K562 (cell line): ENCODE results near the gene SLC26A11. TPM values are rescaled to one million over a fixed set of nuclear protein-coding genes. Genes with fewer than 3 reads are reported as not detected.

ENCODE experiments used
- ATAC-seq: fragments of 200-7000 bp; cut with Tn5 transposase; 3 replicates; pipeline ENCODE4 v1.9.1; 2020; ENCODE audit warnings: moderate library complexity
- BruUV-seq: library from RNA; stranded (reverse); fragments of 400-500 nt; replicated peaks from 2 replicates; lab custom pipeline; 2021; lab: Mats Ljungman, UMichigan
- CTCF ChIA-PET: fragments of 300-600 bp; formaldehyde crosslinking; extraction: SDS; loops from one replicate; lab custom pipeline; 2021; ENCODE audit warnings: low intra/inter-chr PET ratio; lab: Yijun Ruan, JAX
- POLR2A ChIA-PET: fragments of 300-600, 350-650 bp; sonication (Branson Sonifier 250); formaldehyde crosslinking; extraction: SDS; loops from one replicate; lab custom pipeline; 2021; ENCODE audit warnings: antibody characterized with exemption, inconsistent platforms; lab: Yijun Ruan, JAX
- DNase-seq, 4 experiments: peaks; one replicate each; pipeline versions ENCODE4 v3.0.0 to v3.0.0-alpha.2; 2011 to 2018; ENCODE audit warnings: low spot score in 3 of 4, mixed read lengths in 3 of 4; ENCODE audit errors: extremely low read depth in 1 of 4
- FAIRE-seq: peaks from 2 replicates; lab custom pipeline; 2011; peaks lifted over from hg19 to GRCh38; lab: Jason Lieb, UNC
- H2AFZ ChIP-seq: 2 replicates; pipeline ENCODE4 v1.6.0; 2011; ENCODE audit warnings: low read depth, low read length, control low read depth, inconsistent platforms
- H3K27ac ChIP-seq: fragments of 200-600 bp; 3 replicates; pipeline ENCODE4 v1.8.0; 2011; ENCODE audit warnings: low read depth, mild to moderate bottlenecking, control low read depth, inconsistent platforms, low read length, moderate library complexity, mixed read lengths; ENCODE audit errors: extremely low read depth
- H3K27me3 ChIP-seq, 2 experiments: fragments of 300-600 bp in 1 of 2; 2 replicates in 1 of 2; 3 replicates in 1 of 2; pipeline versions ENCODE4 v1.6.0 to v1.8.0; 2011; ENCODE audit warnings: inconsistent platforms in 2 of 2, low read length in 2 of 2, mild to moderate bottlenecking in 1 of 2, mixed read lengths in 1 of 2, moderate library complexity in 1 of 2; ENCODE audit not compliant: control insufficient read depth in 2 of 2, insufficient read depth in 2 of 2
- H3K36me3 ChIP-seq: fragments of 300-600 bp; 3 replicates; pipeline ENCODE4 v1.8.0; 2011; ENCODE audit warnings: mild to moderate bottlenecking, low read length, inconsistent platforms; ENCODE audit not compliant: control insufficient read depth, insufficient read depth
- H3K4me1 ChIP-seq, 2 experiments: fragments of 200-600 bp in 1 of 2; replicated peaks in 1 of 2; 2 replicates in 1 of 2; 3 replicates in 1 of 2; pipeline versions ENCODE4 v1.5.1 to v1.8.0; 2011; ENCODE audit warnings: inconsistent platforms in 2 of 2, low read length in 2 of 2, mild to moderate bottlenecking in 1 of 2, mixed read lengths in 1 of 2, moderate library complexity in 1 of 2; ENCODE audit not compliant: control insufficient read depth in 2 of 2, insufficient read depth in 2 of 2
- H3K4me2 ChIP-seq: 2 replicates; pipeline ENCODE4 v1.6.1; 2011; ENCODE audit warnings: low read length, control low read depth, inconsistent platforms, mixed read lengths; ENCODE audit not compliant: insufficient read depth
- H3K4me3 ChIP-seq: fragments of 200-600 bp; sonication (generic), shearing (Covaris generic); 2 replicates; pipeline ENCODE4 v1.5.1; 2016; ENCODE audit warnings: control low read depth, inconsistent platforms
- H3K79me2 ChIP-seq: fragments of 200-600 bp; 3 replicates; pipeline ENCODE4 v1.8.0; 2011; ENCODE audit warnings: low read length, inconsistent platforms; ENCODE audit not compliant: control insufficient read depth, insufficient read depth
- H3K9ac ChIP-seq, 2 experiments: 2 replicates each; pipeline versions ENCODE4 v1.6.0 to v1.6.1; 2011; ENCODE audit warnings: low read depth in 2 of 2, low read length in 2 of 2, control low read depth in 1 of 2, inconsistent platforms in 1 of 2, mild to moderate bottlenecking in 1 of 2, mixed read lengths in 1 of 2; ENCODE audit not compliant: insufficient read depth in 1 of 2
- H3K9me1 ChIP-seq: one replicate; pipeline ENCODE4 v1.6.0; 2011; ENCODE audit warnings: inconsistent platforms, mild to moderate bottlenecking, low read length, moderate library complexity; ENCODE audit not compliant: control insufficient read depth, insufficient read depth
- H3K9me3 ChIP-seq: replicated peaks from 2 replicates; pipeline ENCODE4 v1.5.1; 2011; ENCODE audit warnings: low read depth, low read length, inconsistent platforms; ENCODE audit not compliant: control insufficient read depth, insufficient read depth
- H4K20me1 ChIP-seq: replicated peaks from 2 replicates; pipeline ENCODE4 v1.6.1; 2011; ENCODE audit warnings: low read length, inconsistent platforms, mixed read lengths; ENCODE audit not compliant: control insufficient read depth, insufficient read depth
- BRCA1 ChIP-seq, 2 experiments: fragments of 450-650 bp in 1 of 2; sonication (generic) in 1 of 2; formaldehyde crosslinking in 1 of 2; IDR thresholded peaks; 2 replicates each; pipeline versions ENCODE4 v1.5.0 to v1.6.1; 2017 to 2020; ENCODE audit warnings: mild to moderate bottlenecking in 1 of 2, missing genetic modification reagents in 1 of 2
- FUS ChIP-seq: fragments of 200-400 bp; formaldehyde crosslinking; optimal IDR thresholded peaks from 2 replicates; pipeline ENCODE3; 2017; ENCODE audit warnings: low read depth, low read length
- HDGF ChIP-seq: fragments of 450-650 bp; IDR thresholded peaks from 2 replicates; pipeline ENCODE4 v1.6.1; 2016
- POLR2G ChIP-seq: fragments of 200-400 bp; formaldehyde crosslinking; IDR thresholded peaks from 2 replicates; pipeline ENCODE4 v1.6.1; 2017; ENCODE audit warnings: low read depth, mild to moderate bottlenecking, antibody characterized with exemption, low read length, moderate library complexity
- RBM22 ChIP-seq: fragments of 200-400 bp; formaldehyde crosslinking; IDR thresholded peaks from 2 replicates; pipeline ENCODE4 v1.6.1; 2018; ENCODE audit warnings: low read length, low read depth; ENCODE audit not compliant: poor library complexity, severe bottlenecking
- SPI1 ChIP-seq: IDR thresholded peaks from 2 replicates; pipeline ENCODE4 v1.6.1; 2011; ENCODE audit warnings: low read depth, low read length, control low read depth, borderline replicate concordance
- TAL1 ChIP-seq: fragments of 450-650 bp; IDR thresholded peaks from 2 replicates; pipeline ENCODE4 v1.6.1; 2016; ENCODE audit warnings: mild to moderate bottlenecking
- WGBS: fragments of 100-300 bp; shearing (Covaris generic); methylation state at CpG from one replicate; pipeline ENCODE4 v1.1.6; 2016; ENCODE audit warnings: low coverage, mixed read lengths; ENCODE audit not compliant: insufficient coverage; ENCODE audit errors: missing lambda C conversion rate; 5-methylcytosine and 5-hydroxymethylcytosine counted together
- in situ Hi-C: fragments of 300-500 bp; cut with MboI; formaldehyde crosslinking; loops from 4 replicates; pipeline ENCODE4 v1.15.0; 2018; ENCODE audit warnings: inconsistent platforms, mixed read lengths
- intact Hi-C: fragments of 100-400 bp; cut with micrococcal nuclease; formaldehyde crosslinking; loops from 2 replicates; pipeline ENCODE4 v1.14.2; 2022
- polyA plus RNA-seq, 8 experiments: library from polyadenylated mRNA; depleted of rRNA in 4 of 8; stranded (reverse) in 5 of 8; unstranded in 3 of 8; fragments of >200 nt; fragmentation: Nextera tagmentation in 2 of 8; fragmentation: Illumina TruSeq in 1 of 8; extraction: Ambion mirVana in 2 of 8; extraction: Trizol in 1 of 8; gene quantifications; 2 replicates each; pipeline versions ENCODE4 v1.2.1 to v1.2.3, GENCODE V29; 2011 to 2014; ENCODE audit warnings: inconsistent platforms in 1 of 8, missing spikeins in 1 of 8
- total RNA-seq, 7 experiments: library from RNA; depleted of rRNA in 6 of 7; stranded (reverse); fragments of >200 nt in 6 of 7; fragmentation: Illumina TruSeq in 2 of 7; extraction: Trizol in 2 of 7; gene quantifications; 2 replicates each; pipeline versions ENCODE4 v1.2.1 to v1.2.3, GENCODE V29; 2011 to 2021; ENCODE audit warnings: low replicate concordance in 1 of 7

SLC26A11 gene
- total and polyA plus RNA-seq, 9 of the 15 experiments (the other 6 are each of a cell fraction or from before 2014, with no cell fraction given), result 0.06 to 3.1 (median 1.2) TPM; not detected in 1

GRCh38 chr17:80272366-80272765 lies 52.1 kb downstream of the SLC26A11 start:
- DNase-seq (no peak), FAIRE-seq (no peak), ATAC-seq (no peak)
- CTCF ChIA-PET, result no interaction called here
- no TSS peak for BruUV-seq
- WGBS, result 92% methylated on average over 10 of the region's 10 CpGs
- Histone ChIP-seq H3K27ac (no peak overlapping the region), H3K4me1 (peaks cover 0 to 9% of the 10 kb centered on the region in 2 experiments; a peak in 2 of 5 replicates), H2AFZ (no peak overlapping the region), H3K36me3 (peaks cover 10% of the 10 kb centered on the region; the same call in 2 of the 3 replicates), H3K9me1 (no peaks in the 10 kb centered on the region), H3K9me3 (no peaks in the 10 kb centered on the region), H3K27me3 (no peaks in the 10 kb centered on the region), H3K4me2 (no peak overlapping the region), H3K79me2 (no peaks in the 10 kb centered on the region), H4K20me1 (no peaks in the 10 kb centered on the region), H3K4me3 (no peak overlapping the region), H3K9ac (no peak overlapping the region; a peak in 2 of 4 replicates)
- TF ChIP-seq BRCA1 (IDR thresholded peaks at IDR 0.05) (no peak), BRCA1 (CRISPR knock-in tag; IDR thresholded peaks at IDR 0.05) (no peak), RBM22 (no peak), TAL1 (no peak), POLR2G (0 out of 2 replicates have a peak, but pooled peaks have one; percentile 16), FUS (no peak), SPI1 (no peak), HDGF (no peak)
- intact Hi-C loops (no loop called here), in situ Hi-C loops (no loop called here)
- POLR2A ChIA-PET, result no interaction called here
